ENCODE measurements around the gene TNNI2. TPM values are rescaled to one million over a fixed set of nuclear protein-coding genes. Genes with fewer than 3 reads are reported as not detected.

The TNNI2 gene
- total RNA-seq, 4 donors from 2014 or later, result 1.0 TPM; not detected in 3

DNA sequence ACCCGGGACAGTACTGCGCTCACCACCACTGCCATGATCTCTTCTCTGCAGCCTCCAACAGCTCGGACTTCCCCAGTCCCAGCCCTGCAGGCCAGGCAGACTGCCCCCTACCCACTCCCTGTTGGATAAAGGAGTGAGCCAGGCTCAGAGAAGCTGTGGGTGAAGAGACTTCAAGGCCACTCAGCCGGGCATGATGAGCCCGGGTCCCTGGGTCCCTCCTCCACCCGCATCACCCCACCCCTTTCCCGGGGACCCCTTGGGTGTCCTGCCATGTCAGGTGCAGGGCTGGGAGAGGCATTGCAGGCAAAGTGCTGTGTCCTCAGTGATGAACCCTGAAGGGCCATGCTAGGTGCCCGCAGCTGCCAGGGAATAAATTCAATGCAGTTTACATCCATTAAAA is 28.6 kb downstream of the TNNI2 start:
- Histone ChIP-seq H3K4me1 (peaks cover 0 to 87% (median 36%) of the 10 kb centered on the region in 3 donors), H3K9me3 (no peaks in the 10 kb centered on the region), H3K4me3 (no peak overlapping the region), H3K27ac (peak overlapping the region in 3 of 4 donors; percentile 6 to 88 (median 66)), H3K27me3 (peaks cover 29% of the 10 kb centered on the region), H3K36me3 (no peaks in the 10 kb centered on the region)
- TF ChIP-seq EP300 (IDR thresholded peaks at IDR 0.05), result no peak
- TF ChIP-seq POLR2A (IDR thresholded peaks at IDR 0.05), result no peak
- TF ChIP-seq, protein P1, sequence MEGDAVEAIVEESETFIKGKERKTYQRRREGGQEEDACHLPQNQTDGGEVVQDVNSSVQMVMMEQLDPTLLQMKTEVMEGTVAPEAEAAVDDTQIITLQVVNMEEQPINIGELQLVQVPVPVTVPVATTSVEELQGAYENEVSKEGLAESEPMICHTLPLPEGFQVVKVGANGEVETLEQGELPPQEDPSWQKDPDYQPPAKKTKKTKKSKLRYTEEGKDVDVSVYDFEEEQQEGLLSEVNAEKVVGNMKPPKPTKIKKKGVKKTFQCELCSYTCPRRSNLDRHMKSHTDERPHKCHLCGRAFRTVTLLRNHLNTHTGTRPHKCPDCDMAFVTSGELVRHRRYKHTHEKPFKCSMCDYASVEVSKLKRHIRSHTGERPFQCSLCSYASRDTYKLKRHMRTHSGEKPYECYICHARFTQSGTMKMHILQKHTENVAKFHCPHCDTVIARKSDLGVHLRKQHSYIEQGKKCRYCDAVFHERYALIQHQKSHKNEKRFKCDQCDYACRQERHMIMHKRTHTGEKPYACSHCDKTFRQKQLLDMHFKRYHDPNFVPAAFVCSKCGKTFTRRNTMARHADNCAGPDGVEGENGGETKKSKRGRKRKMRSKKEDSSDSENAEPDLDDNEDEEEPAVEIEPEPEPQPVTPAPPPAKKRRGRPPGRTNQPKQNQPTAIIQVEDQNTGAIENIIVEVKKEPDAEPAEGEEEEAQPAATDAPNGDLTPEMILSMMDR (IDR thresholded peaks at IDR 0.05), result no peak
- TF ChIP-seq POLR2AphosphoS5 (IDR thresholded peaks at IDR 0.05), result no peak
- ATAC-seq, result no peak
- WGBS, 2 donors (ENCODE audit: low coverage in 1 of 2), result 80% methylated on average over 2 of the region's 8 CpGs; no CpG with 5 or more reads in 1 of the 2 donors

DNA sequence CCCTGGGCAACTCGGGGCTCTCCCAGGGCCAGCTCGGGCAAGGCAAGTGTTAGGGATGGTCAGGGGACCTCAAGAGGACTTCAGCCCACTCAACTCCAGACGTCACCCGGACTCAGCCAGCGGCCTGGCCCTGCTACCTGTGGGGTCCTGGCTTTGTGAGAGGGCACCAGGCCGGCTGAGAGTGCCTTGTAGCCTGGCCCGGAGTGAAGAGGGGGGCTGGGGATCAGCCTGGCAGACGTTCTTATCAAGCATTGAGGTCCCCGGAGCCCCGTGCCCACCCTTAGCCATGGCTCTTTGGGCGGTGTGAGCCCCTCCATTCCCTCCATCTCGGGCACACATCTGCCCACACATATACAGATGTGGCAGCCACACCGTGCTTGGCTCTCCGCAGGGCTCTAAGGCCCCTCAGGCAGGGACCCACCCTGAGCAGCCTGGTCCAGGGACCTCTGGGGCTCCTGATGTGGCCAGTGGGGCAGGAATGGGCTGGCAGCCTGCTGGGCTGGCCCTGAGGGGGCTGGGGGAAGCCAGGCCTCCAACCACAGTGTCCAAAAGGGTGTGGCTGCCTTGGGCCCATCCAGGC is 29.4 kb downstream of the TNNI2 start:
- ATAC-seq, result no peak
- H3K9me3 ChIP-seq, result no peaks in the 10 kb centered on the region
- peaks cover 0 to 87% (median 33%) of the 10 kb centered on the region in 3 donors for H3K4me1 ChIP-seq
- H3K27me3 ChIP-seq, result peaks cover 29% of the 10 kb centered on the region
- no peaks in the 10 kb centered on the region for H3K36me3 ChIP-seq
- H3K4me3 ChIP-seq, result peak overlapping the region in 1 of 2 donors; percentile 46
- peak overlapping the region in 3 of 4 donors; percentile 58 to 88 (median 66) for H3K27ac ChIP-seq
- no CpG with 5 or more reads among the region's 14 CpGs for WGBS, 2 donors (ENCODE audit: low coverage in 1 of 2)
- TF ChIP-seq POLR2A (IDR thresholded peaks at IDR 0.05) (no peak), EP300 (IDR thresholded peaks at IDR 0.05) (no peak), POLR2AphosphoS5 (IDR thresholded peaks at IDR 0.05) (no peak)
- TF ChIP-seq, protein P1 (IDR thresholded peaks at IDR 0.05), result no peak

DNA sequence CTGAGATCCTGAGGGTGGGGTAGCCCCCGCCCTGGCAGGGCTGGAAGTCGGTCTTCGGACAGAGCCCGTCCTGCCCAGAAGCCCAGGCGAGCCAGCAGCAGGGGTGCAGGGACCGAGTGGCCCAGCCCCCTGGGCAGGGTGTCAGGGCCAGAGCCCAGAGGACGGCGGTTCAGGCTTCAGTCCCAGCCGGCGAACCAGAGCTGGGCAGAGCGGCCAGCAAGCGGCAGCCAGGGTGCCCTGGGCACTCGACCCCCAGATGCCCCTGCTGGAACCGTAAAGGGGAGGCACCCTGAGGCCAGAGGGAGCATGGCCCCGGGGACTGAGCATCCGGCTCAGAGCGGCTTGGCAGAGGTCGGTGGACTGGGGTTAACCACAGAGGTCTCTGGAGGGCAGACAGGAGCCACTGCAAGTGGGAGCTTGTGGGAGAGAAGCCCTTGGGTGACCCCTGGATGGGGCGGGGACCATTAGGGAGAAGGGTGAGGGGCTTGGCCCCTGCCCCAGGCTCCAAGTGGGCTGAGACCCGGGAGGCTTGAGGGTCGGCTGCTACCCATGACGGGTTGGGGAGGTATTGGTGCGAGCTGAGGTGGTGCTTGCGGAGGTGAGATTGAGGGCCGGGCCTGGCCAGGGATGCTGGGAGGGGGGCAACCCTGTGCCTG is 30.0 kb downstream of the TNNI2 start:
- WGBS, 2 donors (ENCODE audit: low coverage in 1 of 2), result 51 to 80% methylated on average over 1 to 3 of the region's 25 CpGs
- peaks cover 0 to 83% (median 27%) of the 10 kb centered on the region in 3 donors for H3K4me1 ChIP-seq
- no peaks in the 10 kb centered on the region for H3K36me3 ChIP-seq
- H3K4me3 ChIP-seq, result peak overlapping the region in 1 of 2 donors; percentile 46
- H3K27ac ChIP-seq, result peak overlapping the region in 3 of 4 donors; percentile 58 to 88 (median 66)
- H3K27me3 ChIP-seq, result peaks cover 29% of the 10 kb centered on the region
- H3K9me3 ChIP-seq, result no peaks in the 10 kb centered on the region
- TF ChIP-seq POLR2A (IDR thresholded peaks at IDR 0.05) (no peak), POLR2AphosphoS5 (IDR thresholded peaks at IDR 0.05) (no peak), EP300 (IDR thresholded peaks at IDR 0.05) (no peak)
- TF ChIP-seq, protein P1 (IDR thresholded peaks at IDR 0.05), result no peak
- ATAC-seq, result peak; percentile 22

DNA sequence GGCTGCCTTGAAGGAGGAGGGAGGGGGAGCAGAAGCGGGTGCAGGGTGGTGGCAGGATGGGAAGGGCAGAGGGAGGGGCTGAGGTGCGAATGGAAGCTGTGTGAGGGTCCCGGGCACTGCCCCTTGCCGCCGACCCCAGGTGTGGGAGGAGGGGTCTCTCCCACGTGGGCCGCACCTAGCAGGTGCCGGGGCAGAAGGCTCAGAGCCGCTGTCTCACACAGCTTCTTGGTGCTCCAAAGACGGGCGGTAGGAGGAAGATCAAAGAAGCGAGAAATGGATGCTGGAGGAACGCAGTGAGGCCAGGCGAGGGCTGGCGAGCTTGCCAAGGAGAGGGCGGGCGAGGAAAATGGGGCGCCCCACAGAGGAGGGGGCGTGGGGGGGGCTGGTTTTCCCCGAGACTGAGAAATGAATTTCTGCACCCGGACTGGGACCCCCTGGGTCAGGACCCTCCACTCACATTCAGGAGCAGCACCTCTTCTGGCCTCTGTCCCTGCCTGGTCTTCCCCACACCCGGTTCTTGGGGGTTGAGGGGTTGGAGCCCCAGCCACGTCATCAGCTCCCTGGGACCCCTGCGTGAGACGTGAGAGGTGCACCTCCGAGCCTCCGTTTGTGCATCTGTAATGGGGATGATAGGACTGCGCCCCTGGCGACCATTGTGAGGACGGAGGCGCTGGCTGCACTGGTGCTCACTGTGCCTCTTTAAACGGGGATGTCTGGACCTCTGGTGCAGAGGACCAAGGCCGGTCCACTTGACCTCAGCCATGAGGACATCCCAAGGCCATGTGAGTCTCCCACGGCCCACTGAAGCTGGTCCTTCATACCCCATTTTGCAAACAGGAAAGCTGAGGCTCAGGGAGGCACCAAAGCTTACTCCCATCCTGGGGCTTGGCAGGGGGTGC is 30.9 kb downstream of the TNNI2 start:
- Histone ChIP-seq H3K4me3 (peak overlapping the region in 1 of 2 donors; percentile 46), H3K36me3 (no peaks in the 10 kb centered on the region), H3K9me3 (no peaks in the 10 kb centered on the region), H3K27me3 (peaks cover 29% of the 10 kb centered on the region), H3K27ac (peak overlapping the region in 3 of 4 donors; percentile 58 to 88 (median 66)), H3K4me1 (peaks cover 0 to 79% (median 19%) of the 10 kb centered on the region in 3 donors)
- 45 to 60% methylated on average over 3 to 15 of the region's 34 CpGs for WGBS, 2 donors (ENCODE audit: low coverage in 1 of 2)
- peak; percentile 30 for ATAC-seq
- TF ChIP-seq POLR2AphosphoS5 (IDR thresholded peaks at IDR 0.05) (no peak), POLR2A (IDR thresholded peaks at IDR 0.05) (no peak)
- TF ChIP-seq, protein P1 (IDR thresholded peaks at IDR 0.05), result peak in 1 of 4 experiments; percentile 12

Data from gastroesophageal sphincter (tissue), 4 donors.